GM23338 (cell line): ENCODE measurements around the gene USP5. TPM values are rescaled to one million over a fixed set of nuclear protein-coding genes. Genes with fewer than 3 reads are reported as not detected.

Experiments used
- ATAC-seq: fragments of 200-7000 bp; cut with Tn5 transposase; 3 replicates; pipeline ENCODE4 v1.9.1; 2020
- DNase-seq: peaks from one replicate; pipeline ENCODE4 v3.0.0-alpha.2; 2015; ENCODE audit warnings: low spot score
- H2AFZ ChIP-seq: fragments of 200-600 bp; sonication (generic); 2 replicates; pipeline ENCODE4 v1.8.0; 2016; ENCODE audit warnings: antibody characterized with exemption, mild to moderate bottlenecking, moderate library complexity
- H3F3A ChIP-seq: fragments of 200-600 bp; sonication (generic); replicated peaks from 2 replicates; pipeline ENCODE4 v1.8.0; 2017; ENCODE audit warnings: antibody characterized with exemption, mixed run types, low read depth
- H3K27ac ChIP-seq: fragments of 200-600 bp; sonication (generic); 2 replicates; pipeline ENCODE4 v1.6.1; 2016; ENCODE audit warnings: low read depth
- H3K27me3 ChIP-seq: fragments of 200-600 bp; sonication (generic); 2 replicates; pipeline ENCODE4 v1.8.0; 2016; ENCODE audit warnings: mild to moderate bottlenecking, mixed run types, moderate library complexity; ENCODE audit not compliant: insufficient read depth
- H3K36me3 ChIP-seq: fragments of 200-600 bp; sonication (generic); 2 replicates; pipeline ENCODE4 v1.8.0; 2016; ENCODE audit warnings: mild to moderate bottlenecking; ENCODE audit not compliant: insufficient read depth
- H3K4me1 ChIP-seq: fragments of 200-600 bp; sonication (generic); 2 replicates; pipeline ENCODE4 v1.8.0; 2016; ENCODE audit warnings: mild to moderate bottlenecking, moderate library complexity; ENCODE audit not compliant: insufficient read depth
- H3K4me2 ChIP-seq: fragments of 200-600 bp; sonication (generic); 2 replicates; pipeline ENCODE4 v1.7.1; 2017; ENCODE audit warnings: mixed run types
- H3K4me3 ChIP-seq: fragments of 200-600 bp; sonication (generic); 2 replicates; pipeline ENCODE4 v1.6.1; 2016; ENCODE audit warnings: mixed run types
- H3K79me2 ChIP-seq: fragments of 200-600 bp; sonication (generic); replicated peaks from 2 replicates; pipeline ENCODE4 v1.8.0; 2017; ENCODE audit warnings: mild to moderate bottlenecking; ENCODE audit not compliant: insufficient read depth
- H3K9me2 ChIP-seq: fragments of 200-600 bp; sonication (generic); 2 replicates; pipeline ENCODE4 v1.8.0; 2017; ENCODE audit not compliant: insufficient read depth
- H4K20me1 ChIP-seq: fragments of 200-600 bp; sonication (generic); replicated peaks from 2 replicates; pipeline ENCODE4 v1.8.0; 2017; ENCODE audit warnings: mild to moderate bottlenecking; ENCODE audit not compliant: insufficient read depth
- H3K27ac Mint-ChIP-seq: 2 replicates; pipeline ENCODE4 v1.8.0; 2020; ENCODE audit warnings: inconsistent platforms, mild to moderate bottlenecking, moderate library complexity, mixed read lengths
- H3K27me3 Mint-ChIP-seq: 3 replicates; pipeline ENCODE4 v1.8.0; 2022; ENCODE audit warnings: low read depth, mild to moderate bottlenecking, moderate library complexity, mixed read lengths, inconsistent platforms; ENCODE audit not compliant: insufficient read depth, poor library complexity
- H3K36me3 Mint-ChIP-seq: 3 replicates; pipeline ENCODE4 v1.8.0; 2021; ENCODE audit warnings: low read depth, mild to moderate bottlenecking, inconsistent platforms, moderate library complexity, mixed read lengths
- H3K4me1 Mint-ChIP-seq: 3 replicates; pipeline ENCODE4 v1.8.0; 2020; ENCODE audit warnings: mild to moderate bottlenecking, inconsistent platforms, mixed read lengths
- H3K4me3 Mint-ChIP-seq: 3 replicates; pipeline ENCODE4 v1.8.0; 2021; ENCODE audit warnings: moderate library complexity, mild to moderate bottlenecking, inconsistent platforms, mixed read lengths
- H3K9me3 Mint-ChIP-seq: 3 replicates; pipeline ENCODE4 v1.8.0; 2020; ENCODE audit warnings: moderate library complexity, mild to moderate bottlenecking, inconsistent platforms, mixed read lengths
- CREB1 ChIP-seq: fragments of 250-450 bp; sonication (Bioruptor Pico); IDR thresholded peaks from 2 replicates; pipeline ENCODE4 v1.5.0; 2020; ENCODE audit warnings: low read depth, mild to moderate bottlenecking, moderate library complexity
- CTCF ChIP-seq, 2 experiments: fragments of 200-600 bp in 1 of 2; sonication (generic) in 1 of 2; conservative IDR thresholded peaks; 2 replicates each; pipeline versions ENCODE4 v1.5.1 to v1.6.1; 2016 to 2017; ENCODE audit warnings: antibody characterized with exemption in 2 of 2, low read depth in 2 of 2, mild to moderate bottlenecking in 2 of 2, moderate library complexity in 1 of 2
- ETS1 ChIP-seq: IDR thresholded peaks from 2 replicates; pipeline ENCODE4 v1.6.1; 2016; ENCODE audit warnings: antibody characterized with exemption
- EZH2 ChIP-seq: fragments of 200-600 bp; sonication (generic); IDR thresholded peaks from one replicate; pipeline ENCODE4 v1.8.0; 2017; ENCODE audit warnings: antibody characterized with exemption, mild to moderate bottlenecking, low read depth; ENCODE audit not compliant: unreplicated experiment
- EZH2phosphoT487 ChIP-seq: fragments of 200-600 bp; sonication (generic); IDR thresholded peaks from one replicate; pipeline ENCODE4 v1.8.1; 2018; ENCODE audit warnings: antibody characterized with exemption; ENCODE audit not compliant: unreplicated experiment
- JUNB ChIP-seq: IDR thresholded peaks from one replicate; pipeline ENCODE4 v1.6.1; 2016; ENCODE audit warnings: antibody characterized with exemption; ENCODE audit not compliant: unreplicated experiment
- NANOG ChIP-seq: IDR thresholded peaks from 2 replicates; pipeline ENCODE4 v1.6.1; 2016; ENCODE audit warnings: antibody characterized with exemption, borderline replicate concordance
- POLR2AphosphoS5 ChIP-seq: IDR thresholded peaks from 2 replicates; pipeline ENCODE4 v1.6.1; 2016; ENCODE audit warnings: antibody characterized with exemption, low read depth
- REST ChIP-seq: IDR thresholded peaks from one replicate; pipeline ENCODE4 v1.6.1; 2018; ENCODE audit warnings: antibody characterized with exemption; ENCODE audit not compliant: unreplicated experiment
- STAT1 ChIP-seq: IDR thresholded peaks from one replicate; pipeline ENCODE4 v1.6.1; 2016; ENCODE audit warnings: antibody characterized with exemption; ENCODE audit not compliant: unreplicated experiment
- ZNF114 ChIP-seq: fragments of 250-450 bp; sonication (Bioruptor Pico); IDR thresholded peaks from 2 replicates; pipeline ENCODE4 v1.5.0; 2020; ENCODE audit warnings: mild to moderate bottlenecking, moderate library complexity
- ZNF331 ChIP-seq: fragments of 250-450 bp; sonication (Bioruptor Pico); IDR thresholded peaks from 2 replicates; pipeline ENCODE4 v1.5.0; 2020; ENCODE audit warnings: low read depth, mild to moderate bottlenecking, moderate library complexity
- ZNF462 ChIP-seq: fragments of 250-450 bp; sonication (Bioruptor Pico); IDR thresholded peaks from 2 replicates; pipeline ENCODE4 v1.5.0; 2020; ENCODE audit warnings: mild to moderate bottlenecking, moderate library complexity
- polyA plus RNA-seq: library from polyadenylated mRNA; unstranded; fragments of >200 nt; fragmentation: Nextera tagmentation; extraction: Ambion mirVana; gene quantifications from 2 replicates; pipeline ENCODE4 v1.2.1, GENCODE V29; 2016
- total RNA-seq: library from RNA; depleted of rRNA; stranded (reverse); fragments of >200 nt; shearing (Covaris generic); gene quantifications from 2 replicates; pipeline ENCODE4 v1.2.3, GENCODE V29; 2014

USP5 gene
- total and polyA plus RNA-seq, 2 experiments from 2014 or later: 35.1 to 109 TPM

GRCh38 chr12:6883252-6883651 lies 31.3 kb downstream of the USP5 start:
- H3K4me1 Mint-ChIP-seq: peaks cover 21% of the 10 kb centered on the region
- no peak overlapping the region for H3K27ac Mint-ChIP-seq
- H3K4me2 ChIP-seq: no peak overlapping the region
- H3F3A ChIP-seq: peaks cover 15% of the 10 kb centered on the region
- DNase-seq (no peak), ATAC-seq (no peak)
- peaks cover 31% of the 10 kb centered on the region for H3K4me1 ChIP-seq
- no peaks in the 10 kb centered on the region for H3K9me3 Mint-ChIP-seq
- no peak for TF ChIP-seq JUNB
- TF ChIP-seq ZNF114 (CRISPR knock-in tag): no peak
- TF ChIP-seq EZH2phosphoT487: no peak
- TF ChIP-seq POLR2AphosphoS5: no peak
- no peak for TF ChIP-seq REST
- no peak for TF ChIP-seq CREB1
- TF ChIP-seq NANOG: no peak
- TF ChIP-seq EZH2: no peak
- no peak for TF ChIP-seq ZNF462 (CRISPR knock-in tag)
- no peak for TF ChIP-seq ETS1
- no peak for TF ChIP-seq STAT1
- no peak for TF ChIP-seq CTCF (conservative IDR thresholded peaks at IDR 0.05; ENCODE audit: low read depth in 2 of 2)
- no peak for TF ChIP-seq ZNF331
- H3K27me3 ChIP-seq: no peaks in the 10 kb centered on the region
- no peak overlapping the region for H3K27ac ChIP-seq
- H3K79me2 ChIP-seq: no peaks in the 10 kb centered on the region
- H2AFZ ChIP-seq: no peak overlapping the region
- H3K27me3 Mint-ChIP-seq: peaks cover 15% of the 10 kb centered on the region
- H4K20me1 ChIP-seq: no peaks in the 10 kb centered on the region
- H3K9me2 ChIP-seq: no peaks in the 10 kb centered on the region
- H3K4me3 Mint-ChIP-seq: no peak overlapping the region
- H3K36me3 ChIP-seq: no peaks in the 10 kb centered on the region
- no peak overlapping the region for H3K4me3 ChIP-seq
- H3K36me3 Mint-ChIP-seq: 0 out of 3 replicates have a peak, but pooled peaks cover 4% of the 10 kb centered on the region
